PFSK-1 (cell line): Measurements from ENCODE around the gene ZNF169.

Experiments used
- FOXP2 ChIP-seq: optimal IDR thresholded peaks from 2 replicates; pipeline ENCODE3; 2011; ENCODE audit warnings: borderline replicate concordance, control low read depth, inconsistent platforms; ENCODE audit not compliant: insufficient read depth; ENCODE audit errors: extremely low read length, extremely low read depth
- POLR2AphosphoS5 ChIP-seq: IDR thresholded peaks from 2 replicates; pipeline ENCODE4 v1.6.1; 2012; ENCODE audit warnings: low read depth, mild to moderate bottlenecking, control low read depth, low read length, moderate library complexity
- SIN3A ChIP-seq: IDR thresholded peaks from 2 replicates; pipeline ENCODE4 v1.6.1; 2012; ENCODE audit warnings: mild to moderate bottlenecking, low read length, moderate library complexity, borderline replicate concordance; ENCODE audit not compliant: insufficient read depth
- TAF1 ChIP-seq: IDR thresholded peaks from 2 replicates; pipeline ENCODE4 v1.6.1; 2012; ENCODE audit warnings: low read length, control low read depth, borderline replicate concordance; ENCODE audit not compliant: insufficient read depth
- TF ChIP-seq, protein P1 (sequence below), 2 experiments: IDR thresholded peaks; 2 replicates each; pipeline versions ENCODE4 v1.6.1 to v1.8.0; 2011 to 2012; ENCODE audit warnings: low read depth in 2 of 2, low read length in 2 of 2, control low read depth in 1 of 2, inconsistent platforms in 1 of 2, mild to moderate bottlenecking in 1 of 2, moderate library complexity in 1 of 2; ENCODE audit not compliant: insufficient read depth in 1 of 2

DNA sequence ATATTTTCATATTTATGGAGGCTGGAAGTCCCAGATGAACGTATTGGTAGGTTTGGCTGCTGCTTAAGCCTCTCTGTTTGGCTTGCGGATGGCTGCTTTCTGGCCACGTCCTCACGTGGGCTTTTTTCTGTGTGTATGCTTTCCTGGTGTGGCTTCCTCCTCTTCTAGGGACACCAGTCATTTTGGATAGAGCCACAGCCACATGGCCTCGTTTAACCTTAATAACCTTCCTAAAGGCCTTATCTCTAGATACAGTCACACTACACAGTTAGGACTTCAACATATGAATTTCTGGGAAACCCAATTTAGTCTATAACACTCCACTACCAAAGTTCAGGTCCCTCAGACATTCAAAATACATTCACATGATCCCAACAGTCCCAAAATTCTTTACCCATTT is 42.5 kb downstream of the ZNF169 start:
- no peak for TF ChIP-seq SIN3A
- TF ChIP-seq, protein P1, sequence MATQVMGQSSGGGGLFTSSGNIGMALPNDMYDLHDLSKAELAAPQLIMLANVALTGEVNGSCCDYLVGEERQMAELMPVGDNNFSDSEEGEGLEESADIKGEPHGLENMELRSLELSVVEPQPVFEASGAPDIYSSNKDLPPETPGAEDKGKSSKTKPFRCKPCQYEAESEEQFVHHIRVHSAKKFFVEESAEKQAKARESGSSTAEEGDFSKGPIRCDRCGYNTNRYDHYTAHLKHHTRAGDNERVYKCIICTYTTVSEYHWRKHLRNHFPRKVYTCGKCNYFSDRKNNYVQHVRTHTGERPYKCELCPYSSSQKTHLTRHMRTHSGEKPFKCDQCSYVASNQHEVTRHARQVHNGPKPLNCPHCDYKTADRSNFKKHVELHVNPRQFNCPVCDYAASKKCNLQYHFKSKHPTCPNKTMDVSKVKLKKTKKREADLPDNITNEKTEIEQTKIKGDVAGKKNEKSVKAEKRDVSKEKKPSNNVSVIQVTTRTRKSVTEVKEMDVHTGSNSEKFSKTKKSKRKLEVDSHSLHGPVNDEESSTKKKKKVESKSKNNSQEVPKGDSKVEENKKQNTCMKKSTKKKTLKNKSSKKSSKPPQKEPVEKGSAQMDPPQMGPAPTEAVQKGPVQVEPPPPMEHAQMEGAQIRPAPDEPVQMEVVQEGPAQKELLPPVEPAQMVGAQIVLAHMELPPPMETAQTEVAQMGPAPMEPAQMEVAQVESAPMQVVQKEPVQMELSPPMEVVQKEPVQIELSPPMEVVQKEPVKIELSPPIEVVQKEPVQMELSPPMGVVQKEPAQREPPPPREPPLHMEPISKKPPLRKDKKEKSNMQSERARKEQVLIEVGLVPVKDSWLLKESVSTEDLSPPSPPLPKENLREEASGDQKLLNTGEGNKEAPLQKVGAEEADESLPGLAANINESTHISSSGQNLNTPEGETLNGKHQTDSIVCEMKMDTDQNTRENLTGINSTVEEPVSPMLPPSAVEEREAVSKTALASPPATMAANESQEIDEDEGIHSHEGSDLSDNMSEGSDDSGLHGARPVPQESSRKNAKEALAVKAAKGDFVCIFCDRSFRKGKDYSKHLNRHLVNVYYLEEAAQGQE (IDR thresholded peaks at IDR 0.05; ENCODE audit: insufficient read depth in 1 of 2, low read depth in 2 of 2, low read length in 2 of 2), result no peak
- TF ChIP-seq TAF1, result no peak
- TF ChIP-seq POLR2AphosphoS5, result no peak
- no peak for TF ChIP-seq FOXP2
